ENCODE measurements around the gene HIF1A. TPM values are rescaled to one million over a fixed set of nuclear protein-coding genes. Genes with fewer than 3 reads are reported as not detected.
"Not testable (repeated sequence)": the region's sequence is repeated elsewhere in the genome, so short reads cannot be mapped to it uniquely, and the experiment has no call there.

HIF1A gene
- total RNA-seq, 4 donors from 2014 or later: 52.1 to 160 (median 71.1) TPM

GRCh38 chr14:61754627-61755381 is 59.5 kb downstream of the HIF1A start:
- H3K36me3 ChIP-seq: no peaks in the 10 kb centered on the region

GRCh38 chr14:61755382-61755742 is 60.0 kb downstream of the HIF1A start:
- not testable (repeated sequence) for H3K36me3 ChIP-seq, DNase-seq, H3K27ac ChIP-seq, H3K27me3 ChIP-seq, H3K9me3 ChIP-seq, H3K4me3 ChIP-seq, H3K4me1 ChIP-seq

More at GRCh38 chr14:61754627-61755381, 59.5 kb downstream of the HIF1A start:
- Histone ChIP-seq H3K9me3 (no peaks in the 10 kb centered on the region), H3K4me1 (peaks cover 0 to 9% (median 3%) of the 10 kb centered on the region in 4 donors), H3K27ac (no peak overlapping the region), H3K4me3 (no peak overlapping the region), H3K27me3 (no peaks in the 10 kb centered on the region)
- TF ChIP-seq CTCF (IDR thresholded peaks at IDR 0.05) (no peak), POLR2A (IDR thresholded peaks at IDR 0.05) (no peak)
- DNase-seq: no peak

GRCh38 chr14:61756135-61756534 is 60.8 kb downstream of the HIF1A start:
- Histone ChIP-seq H3K27ac (no peak overlapping the region), H3K4me3 (no peak overlapping the region), H3K27me3 (no peaks in the 10 kb centered on the region), H3K36me3 (no peaks in the 10 kb centered on the region), H3K4me1 (no peaks in the 10 kb centered on the region), H3K9me3 (no peaks in the 10 kb centered on the region)
- TF ChIP-seq CTCF (IDR thresholded peaks at IDR 0.05) (no peak), POLR2A (IDR thresholded peaks at IDR 0.05) (no peak)
- no peak for DNase-seq

GRCh38 chr14:61759878-61760277 is 64.6 kb downstream of the HIF1A start:
- TF ChIP-seq CTCF (IDR thresholded peaks at IDR 0.05) (no peak), POLR2A (IDR thresholded peaks at IDR 0.05) (no peak)
- H3K27ac ChIP-seq: no peak overlapping the region
- H3K4me1 ChIP-seq: peaks cover 0 to 23% (median 0%) of the 10 kb centered on the region in 4 donors
- no peak for DNase-seq
- no peaks in the 10 kb centered on the region for H3K9me3 ChIP-seq
- no peaks in the 10 kb centered on the region for H3K27me3 ChIP-seq
- H3K4me3 ChIP-seq: no peak overlapping the region
- H3K36me3 ChIP-seq: no peaks in the 10 kb centered on the region

DNA sequence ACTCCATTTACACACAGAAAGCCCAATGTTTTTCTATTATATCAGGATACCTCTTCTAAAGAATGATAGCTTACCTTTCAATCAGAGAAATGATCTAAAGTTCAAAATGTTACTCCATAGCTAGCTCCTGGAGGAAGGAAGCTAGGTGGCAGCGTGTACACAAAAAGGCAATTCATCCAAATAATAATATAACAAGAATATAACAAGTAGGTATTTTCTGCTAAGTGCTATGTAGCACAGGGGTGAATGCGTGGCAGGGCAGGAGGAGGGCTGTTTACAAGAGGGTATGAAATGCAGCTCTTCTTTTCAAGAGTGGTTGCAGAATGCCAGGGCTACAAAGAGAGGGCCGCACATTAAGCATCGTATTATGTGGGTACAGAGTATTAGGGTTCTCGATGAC is 66.2 kb downstream of the HIF1A start:
- Histone ChIP-seq H3K27ac (peak overlapping the region; percentile 81 to 94 (median 88)), H3K36me3 (no peaks in the 10 kb centered on the region), H3K27me3 (no peaks in the 10 kb centered on the region), H3K9me3 (no peaks in the 10 kb centered on the region), H3K4me3 (peak overlapping the region; percentile 63 to 94 (median 77)), H3K4me1 (peaks cover 0 to 24% (median 0%) of the 10 kb centered on the region in 4 donors)
- no peak for DNase-seq
- no peak for TF ChIP-seq POLR2A (IDR thresholded peaks at IDR 0.05)
- TF ChIP-seq CTCF (IDR thresholded peaks at IDR 0.05): peak in 1 of 6 experiments; percentile 11

GRCh38 chr14:61761959-61762786 is 66.9 kb downstream of the HIF1A start, which contains the start of gene SNAPC1:
Gene SNAPC1 (plus strand): TSS chr14:61762420. CDS start chr14:61762461, 41 bp downstream.
- peak; percentile 95 to 99 (median 96) for DNase-seq
- no peaks in the 10 kb centered on the region for H3K27me3 ChIP-seq
- H3K4me1 ChIP-seq: peaks cover 0 to 24% (median 0%) of the 10 kb centered on the region in 4 donors
- H3K27ac ChIP-seq: peak within 1 kb of the TSS; percentile 81 to 94 (median 88)
- H3K4me3 ChIP-seq: peak within 1 kb of the TSS; percentile 63 to 94 (median 77)
- TF ChIP-seq POLR2A (IDR thresholded peaks at IDR 0.05) (peak; percentile 27 to 64), CTCF (IDR thresholded peaks at IDR 0.05) (no peak)
- no peaks in the 10 kb centered on the region for H3K9me3 ChIP-seq
- no peaks in the 10 kb centered on the region for H3K36me3 ChIP-seq

Data from Peyer's patch (tissue), 4 donors.